ENCODE data around the gene HCN3. TPM values are rescaled to one million over a fixed set of nuclear protein-coding genes. Genes with fewer than 3 reads are reported as not detected.

The HCN3 gene
- total and polyA plus RNA-seq, 2 of the 13 experiments (the other 11 are each of a cell fraction or from before 2014, with no cell fraction given) = 2.4 to 10.2 TPM

- TF ChIP-seq PRPF4 (IDR thresholded peaks at IDR 0.05; ENCODE audit: low read depth, low read length, poor library complexity, severe bottlenecking) (no peak), YY1 (IDR thresholded peaks at IDR 0.05; ENCODE audit: insufficient read depth, insufficient replicate concordance, low read depth, low read length) (peak; percentile 77), SALL1 (CRISPR knock-in tag; IDR thresholded peaks at IDR 0.05) (peak; percentile 75), MTA3 (CRISPR knock-in tag; IDR thresholded peaks at IDR 0.05) (no peak), ZNF484 (CRISPR knock-in tag; IDR thresholded peaks at IDR 0.05; ENCODE audit: borderline replicate concordance, low read depth) (no peak), ISX (CRISPR knock-in tag; conservative IDR thresholded peaks at IDR 0.05) (no peak), GTF3A (CRISPR knock-in tag; conservative IDR thresholded peaks at IDR 0.05) (0 out of 2 replicates have a peak, but pooled peaks have one; percentile 58), SAP130 (CRISPR knock-in tag; IDR thresholded peaks at IDR 0.05; ENCODE audit: low read depth) (peak; percentile 93), ZNF563 (CRISPR knock-in tag; IDR thresholded peaks at IDR 0.05) (peak; percentile 66), MBNL3 (CRISPR knock-in tag; conservative IDR thresholded peaks at IDR 0.05) (no peak), TBX3 (IDR thresholded peaks at IDR 0.05; ENCODE audit: borderline replicate concordance) (no peak), ZNF30 (CRISPR knock-in tag; IDR thresholded peaks at IDR 0.05) (no peak), PLRG1 (conservative IDR thresholded peaks at IDR 0.05) (no peak), NR2F2 (IDR thresholded peaks at IDR 0.05; ENCODE audit: borderline replicate concordance, low read depth) (no peak), NFYB (CRISPR knock-in tag; IDR thresholded peaks at IDR 0.05) (peak; percentile 68), ZNF263 (CRISPR knock-in tag; IDR thresholded peaks at IDR 0.05) (no peak), TAF15 (IDR thresholded peaks at IDR 0.05; ENCODE audit: low read depth, low read length, poor library complexity, severe bottlenecking) (peak; percentile 35), IKZF5 (CRISPR knock-in tag; IDR thresholded peaks at IDR 0.05) (0 out of 2 replicates have a peak, but pooled peaks have one; percentile 17), ATM (IDR thresholded peaks at IDR 0.05; ENCODE audit: borderline replicate concordance) (no peak), ZNF569 (CRISPR knock-in tag; IDR thresholded peaks at IDR 0.05; ENCODE audit: borderline replicate concordance) (no peak), ZNF33A (CRISPR knock-in tag; IDR thresholded peaks at IDR 0.05; ENCODE audit: borderline replicate concordance) (no peak), ZNF251 (CRISPR knock-in tag; IDR thresholded peaks at IDR 0.05) (no peak), ZNF264 (CRISPR knock-in tag; IDR thresholded peaks at IDR 0.05) (no peak)
- TF ChIP-seq, protein P1, sequence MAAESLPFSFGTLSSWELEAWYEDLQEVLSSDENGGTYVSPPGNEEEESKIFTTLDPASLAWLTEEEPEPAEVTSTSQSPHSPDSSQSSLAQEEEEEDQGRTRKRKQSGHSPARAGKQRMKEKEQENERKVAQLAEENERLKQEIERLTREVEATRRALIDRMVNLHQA (CRISPR knock-in tag; IDR thresholded peaks at IDR 0.05) = no peak
- TF ChIP-seq, protein P2, sequence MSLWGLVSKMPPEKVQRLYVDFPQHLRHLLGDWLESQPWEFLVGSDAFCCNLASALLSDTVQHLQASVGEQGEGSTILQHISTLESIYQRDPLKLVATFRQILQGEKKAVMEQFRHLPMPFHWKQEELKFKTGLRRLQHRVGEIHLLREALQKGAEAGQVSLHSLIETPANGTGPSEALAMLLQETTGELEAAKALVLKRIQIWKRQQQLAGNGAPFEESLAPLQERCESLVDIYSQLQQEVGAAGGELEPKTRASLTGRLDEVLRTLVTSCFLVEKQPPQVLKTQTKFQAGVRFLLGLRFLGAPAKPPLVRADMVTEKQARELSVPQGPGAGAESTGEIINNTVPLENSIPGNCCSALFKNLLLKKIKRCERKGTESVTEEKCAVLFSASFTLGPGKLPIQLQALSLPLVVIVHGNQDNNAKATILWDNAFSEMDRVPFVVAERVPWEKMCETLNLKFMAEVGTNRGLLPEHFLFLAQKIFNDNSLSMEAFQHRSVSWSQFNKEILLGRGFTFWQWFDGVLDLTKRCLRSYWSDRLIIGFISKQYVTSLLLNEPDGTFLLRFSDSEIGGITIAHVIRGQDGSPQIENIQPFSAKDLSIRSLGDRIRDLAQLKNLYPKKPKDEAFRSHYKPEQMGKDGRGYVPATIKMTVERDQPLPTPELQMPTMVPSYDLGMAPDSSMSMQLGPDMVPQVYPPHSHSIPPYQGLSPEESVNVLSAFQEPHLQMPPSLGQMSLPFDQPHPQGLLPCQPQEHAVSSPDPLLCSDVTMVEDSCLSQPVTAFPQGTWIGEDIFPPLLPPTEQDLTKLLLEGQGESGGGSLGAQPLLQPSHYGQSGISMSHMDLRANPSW (CRISPR knock-in tag; IDR thresholded peaks at IDR 0.05; ENCODE audit: borderline replicate concordance) = no peak
Measured at GRCh38 chr1:155277070-155277901, at the start of gene HCN3 (continued).
